T-helper 22 cell (primary cell): ENCODE results near the gene MPP3.

Source experiments
- DNase-seq: peaks from one replicate; pipeline ENCODE4 v3.0.0-alpha.2; 2020; ENCODE audit warnings: low read depth

The MPP3 gene

DNA sequence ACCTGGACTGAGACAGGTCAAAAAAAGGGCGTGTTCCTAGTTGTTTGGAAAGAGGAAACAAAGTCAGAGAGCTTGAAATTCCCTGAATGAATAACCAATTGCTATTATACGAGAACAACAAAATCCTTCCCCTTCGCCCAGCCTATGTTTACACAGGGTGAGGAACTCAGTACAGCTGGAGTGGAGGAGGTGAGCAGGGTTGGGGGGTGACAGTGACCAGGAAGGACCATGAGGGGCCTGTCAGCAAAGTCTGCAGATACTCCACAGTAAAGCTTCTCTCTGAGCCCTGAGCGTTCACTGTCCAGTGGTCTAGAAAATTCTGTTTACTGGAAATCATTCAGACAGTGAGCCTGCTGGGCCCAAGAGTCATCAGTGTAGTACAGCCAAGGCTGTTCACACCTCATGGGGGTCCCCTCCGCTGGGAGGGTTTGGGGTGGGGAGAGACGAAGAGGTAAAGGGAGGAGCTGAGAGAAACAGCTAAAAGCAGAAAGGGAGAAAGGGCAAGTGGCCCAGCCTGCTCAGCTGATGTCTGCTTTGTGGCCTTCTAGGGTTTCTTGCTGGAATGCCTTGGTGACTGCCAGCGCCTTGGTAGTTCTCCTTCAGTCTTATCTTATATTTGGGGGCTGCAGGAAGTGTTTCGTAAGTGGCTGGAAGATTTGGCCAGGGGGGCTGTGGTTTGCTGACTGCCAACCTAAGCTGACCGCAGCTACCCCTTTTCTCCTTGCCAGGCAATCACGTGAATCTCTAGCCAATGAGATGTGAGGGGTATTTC is 59.9 kb downstream of the MPP3 start:
- DNase-seq: no peak

DNA sequence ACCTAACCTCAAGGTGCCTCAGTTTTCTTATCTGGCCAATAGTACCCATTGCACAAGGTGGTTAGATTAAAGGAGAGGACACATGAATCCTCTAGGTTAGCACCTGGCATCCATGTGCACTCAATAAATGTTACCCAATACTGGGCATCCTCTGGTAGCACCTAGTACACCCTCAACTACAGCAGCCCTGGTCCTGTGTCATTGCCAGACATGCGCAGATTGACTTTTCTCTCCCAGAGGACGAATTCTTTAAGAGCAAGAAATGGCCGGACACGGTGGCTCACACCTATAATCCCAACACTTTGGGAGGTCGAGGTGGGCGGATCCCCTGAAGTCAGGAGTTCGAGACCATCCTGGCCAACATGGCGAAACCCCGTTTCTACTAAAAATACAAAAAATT is 61.5 kb downstream of the MPP3 start:
- DNase-seq: no peak

DNA sequence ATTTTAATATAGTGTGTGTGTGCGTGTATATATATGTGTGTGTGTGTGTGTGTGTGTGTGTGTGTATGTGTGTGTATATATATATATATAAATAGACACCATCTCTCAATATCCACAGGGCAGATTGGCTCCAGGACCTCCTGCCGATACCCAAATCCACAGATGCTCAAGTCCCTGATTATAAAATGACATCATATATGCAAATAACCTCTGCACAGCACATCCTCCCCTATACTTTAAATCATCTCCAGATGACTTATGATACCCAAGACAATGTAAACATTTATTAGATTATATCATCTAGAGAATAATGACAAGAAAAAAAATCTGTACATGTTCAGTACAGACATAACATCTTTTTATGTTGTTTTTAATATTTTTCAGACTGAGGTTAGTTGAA is 62.0 kb downstream of the MPP3 start:
- DNase-seq: no peak

DNA sequence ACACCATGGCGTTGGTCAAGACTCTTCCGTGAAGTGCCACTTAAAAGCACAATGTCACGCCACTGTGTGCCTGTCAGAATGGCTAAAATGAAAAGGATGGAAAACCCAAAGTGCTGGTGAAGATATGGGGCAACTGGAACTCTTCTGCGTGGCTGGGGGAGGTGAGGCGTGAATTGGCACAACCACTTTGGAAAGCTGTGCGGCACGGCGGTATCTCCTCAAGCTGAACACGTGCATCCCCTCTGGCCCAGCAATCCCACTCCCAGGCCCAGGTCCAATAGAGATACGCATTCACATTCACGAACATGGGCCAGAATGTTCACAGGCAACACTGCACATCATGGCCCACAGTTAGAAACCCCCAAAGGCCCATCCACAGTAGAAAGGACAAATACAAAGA is 63.1 kb downstream of the MPP3 start:
- no peak for DNase-seq

DNA sequence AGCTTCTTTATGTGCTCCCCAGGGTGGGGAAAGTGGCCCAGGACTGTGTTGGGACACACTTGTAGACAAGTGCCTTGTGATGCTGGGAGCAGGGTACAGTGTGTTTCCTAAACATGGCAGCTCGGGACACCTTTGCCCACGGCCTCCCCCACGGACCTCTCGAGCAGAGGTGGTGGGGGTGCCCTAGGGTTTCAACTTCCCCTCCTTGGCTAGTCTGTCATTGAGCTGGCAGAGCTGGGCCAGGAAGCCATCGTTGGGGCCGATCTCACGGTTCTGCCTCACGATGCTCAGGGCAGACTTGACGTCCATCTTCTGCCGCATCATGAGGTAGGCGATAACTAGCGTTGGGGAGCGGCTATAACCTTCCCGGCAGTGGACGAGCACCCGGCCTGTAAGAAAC is 63.5 kb downstream of the MPP3 start:
- no peak for DNase-seq

DNA sequence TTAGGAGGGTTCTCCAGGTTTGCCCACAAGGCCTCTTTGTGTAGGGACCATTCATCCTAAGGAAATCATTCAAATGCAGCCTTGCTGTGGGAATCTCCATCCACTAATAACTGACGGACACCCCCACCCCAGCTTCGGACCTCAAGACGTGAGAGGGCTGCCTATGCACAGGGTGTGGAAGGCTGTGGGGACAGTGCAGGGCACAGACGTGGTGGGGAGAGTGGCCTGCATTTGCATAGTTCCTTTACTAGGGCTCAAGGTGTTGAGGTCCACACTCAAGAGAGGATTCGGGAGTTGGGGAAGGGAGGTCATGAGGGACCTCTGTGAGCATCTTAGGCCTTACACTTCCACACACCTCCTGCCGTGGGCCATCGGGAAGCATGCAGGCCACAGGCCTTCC is 64.0 kb downstream of the MPP3 start:
- DNase-seq: no peak

DNA sequence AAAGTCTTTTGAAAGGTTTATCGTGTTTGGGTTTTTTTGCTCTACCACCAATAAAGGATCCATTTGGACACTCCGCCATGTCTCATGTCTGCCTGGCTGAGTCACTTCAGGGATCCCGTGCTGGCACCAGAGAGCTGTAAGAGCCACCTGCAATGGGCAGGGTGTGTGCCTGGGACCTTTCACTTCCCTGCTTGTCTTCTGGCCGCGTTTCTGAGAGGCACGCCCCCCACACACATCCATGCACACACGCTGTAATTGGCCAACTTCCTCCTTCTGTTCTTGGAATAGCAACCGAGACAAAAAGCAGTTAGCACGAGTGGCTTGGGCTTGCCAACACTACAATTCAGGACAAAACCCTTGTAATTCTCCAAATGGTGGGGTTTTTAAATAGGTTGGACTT is 64.6 kb downstream of the MPP3 start:
- DNase-seq: no peak

DNA sequence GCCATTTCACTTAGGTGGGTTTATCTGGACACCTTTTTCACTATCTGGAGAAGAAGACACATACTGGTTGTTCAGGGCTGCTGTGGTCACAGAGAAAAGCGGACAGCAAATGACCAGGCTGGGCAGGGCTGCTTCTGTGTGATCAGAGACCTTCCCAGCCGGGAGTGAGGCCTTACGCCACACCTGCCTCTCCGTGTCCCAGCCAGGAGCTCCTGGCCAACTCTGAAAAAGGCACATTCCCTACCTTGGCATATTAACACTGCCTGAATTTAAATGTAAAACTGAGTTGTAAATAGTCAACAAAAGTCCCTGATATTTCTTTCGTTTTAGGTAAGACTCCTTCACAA is 65.3 kb downstream of the MPP3 start:
- DNase-seq: no peak

DNA sequence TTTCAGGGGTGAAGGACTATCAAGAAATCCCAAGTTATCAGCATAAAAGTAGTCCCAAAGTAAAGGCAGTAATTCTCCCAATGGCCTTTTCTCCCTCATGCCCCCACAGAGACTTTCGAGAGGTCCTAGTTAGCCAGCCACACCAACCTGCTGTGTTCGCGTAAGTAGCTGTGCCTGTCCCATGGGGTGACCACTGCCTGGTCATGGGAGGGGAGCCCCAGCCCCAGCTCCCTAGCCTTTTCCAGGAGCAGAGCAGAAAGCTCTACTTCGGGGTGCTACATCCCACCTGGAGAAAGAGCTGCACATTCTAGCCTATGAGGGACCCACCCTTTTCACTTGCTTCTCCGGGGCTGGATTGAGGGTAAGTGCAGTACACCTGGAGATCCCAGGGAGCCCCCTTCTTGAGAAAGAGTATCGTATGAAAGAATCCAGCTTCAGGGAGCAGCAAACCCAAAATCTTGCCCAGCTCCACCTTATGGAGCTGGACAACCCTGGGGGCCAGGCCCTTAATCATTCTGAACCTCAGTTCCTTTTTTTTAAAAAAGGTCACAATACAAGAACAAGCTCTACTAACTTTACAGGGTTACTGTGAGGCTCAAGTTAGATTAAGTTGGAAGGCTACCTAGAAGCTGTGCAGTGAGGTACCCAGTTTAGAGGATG is 65.8 kb downstream of the MPP3 start:
- DNase-seq: no peak

DNA sequence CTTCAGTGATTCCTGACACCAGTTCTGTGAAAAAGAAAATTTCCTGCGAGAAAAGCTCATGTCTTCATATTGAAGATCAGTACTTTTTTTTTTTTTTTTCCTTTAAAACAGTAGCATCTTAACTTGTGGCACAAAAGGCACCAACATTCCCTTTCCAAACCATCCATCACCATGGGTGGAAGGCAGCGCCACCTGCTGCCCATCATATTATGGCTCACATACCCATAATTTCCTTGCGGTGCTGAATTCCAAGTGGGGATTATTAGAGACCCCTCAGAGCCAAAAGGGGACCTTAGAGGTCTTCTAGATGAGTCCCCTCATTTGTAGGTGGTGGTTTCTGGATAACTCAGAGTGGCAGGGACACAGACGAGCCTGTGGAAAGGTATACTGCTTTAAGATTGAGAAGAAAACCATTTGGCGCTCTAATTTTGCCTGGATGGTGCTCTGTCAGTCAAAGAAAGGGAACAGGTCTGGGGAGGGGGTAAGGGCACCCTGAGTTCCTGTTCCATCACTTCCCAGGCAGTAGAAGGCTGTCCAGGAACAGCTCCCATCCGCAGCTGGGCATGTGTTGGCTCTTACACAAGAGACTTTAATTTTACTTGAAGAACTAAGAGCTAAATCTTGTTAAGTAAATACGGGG is 66.4 kb downstream of the MPP3 start:
- no peak for DNase-seq

DNA sequence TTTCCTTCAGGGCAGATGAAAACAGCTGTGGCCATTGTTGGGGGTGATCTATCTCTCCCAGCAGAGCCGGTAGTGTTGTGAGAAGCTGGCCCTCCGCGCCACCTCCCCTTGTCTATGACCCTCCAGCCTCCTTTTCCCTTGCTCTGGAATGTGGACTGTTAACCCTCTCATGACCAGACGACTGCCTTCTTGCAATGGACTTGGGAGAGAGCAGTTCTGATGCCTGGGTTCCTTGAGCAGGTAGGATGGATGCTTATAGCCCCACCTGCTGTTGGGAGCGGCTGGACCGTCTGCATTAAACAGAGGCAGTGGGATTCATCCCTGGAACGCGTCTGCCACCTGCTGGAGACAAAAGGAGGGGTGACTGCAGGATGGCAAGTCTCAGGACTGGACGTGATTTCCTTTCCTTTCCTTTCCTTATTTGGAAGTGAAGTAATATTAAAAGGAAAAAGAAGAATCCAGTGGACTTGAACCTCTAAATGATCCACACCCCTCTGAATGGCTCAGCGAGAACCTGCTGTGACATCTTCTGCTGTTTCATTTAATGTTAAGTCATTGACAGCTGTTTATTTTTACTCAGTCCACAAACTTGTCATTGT is 72.6 kb downstream of the MPP3 start:
- peak; percentile 62 for DNase-seq

DNA sequence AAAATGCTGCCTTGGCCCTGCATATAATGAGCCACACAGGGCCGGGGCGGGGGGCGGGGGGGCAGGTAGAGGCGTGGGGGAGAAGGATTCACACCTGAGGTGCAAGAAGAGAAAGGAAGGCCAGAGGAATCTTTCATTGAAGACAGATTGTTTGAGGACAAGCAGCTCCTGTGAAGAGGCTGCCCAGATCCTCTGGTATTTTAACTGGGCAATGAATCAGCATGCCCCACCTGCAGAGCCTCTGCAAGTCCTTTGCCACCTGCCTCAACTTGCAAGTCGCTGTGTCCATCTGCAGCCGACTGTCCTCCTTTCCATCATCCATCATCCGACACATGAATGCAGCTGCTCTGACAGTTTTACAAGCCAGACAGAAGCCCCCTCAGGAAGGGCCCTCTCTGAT is 73.1 kb downstream of the MPP3 start:
- no peak for DNase-seq

DNA sequence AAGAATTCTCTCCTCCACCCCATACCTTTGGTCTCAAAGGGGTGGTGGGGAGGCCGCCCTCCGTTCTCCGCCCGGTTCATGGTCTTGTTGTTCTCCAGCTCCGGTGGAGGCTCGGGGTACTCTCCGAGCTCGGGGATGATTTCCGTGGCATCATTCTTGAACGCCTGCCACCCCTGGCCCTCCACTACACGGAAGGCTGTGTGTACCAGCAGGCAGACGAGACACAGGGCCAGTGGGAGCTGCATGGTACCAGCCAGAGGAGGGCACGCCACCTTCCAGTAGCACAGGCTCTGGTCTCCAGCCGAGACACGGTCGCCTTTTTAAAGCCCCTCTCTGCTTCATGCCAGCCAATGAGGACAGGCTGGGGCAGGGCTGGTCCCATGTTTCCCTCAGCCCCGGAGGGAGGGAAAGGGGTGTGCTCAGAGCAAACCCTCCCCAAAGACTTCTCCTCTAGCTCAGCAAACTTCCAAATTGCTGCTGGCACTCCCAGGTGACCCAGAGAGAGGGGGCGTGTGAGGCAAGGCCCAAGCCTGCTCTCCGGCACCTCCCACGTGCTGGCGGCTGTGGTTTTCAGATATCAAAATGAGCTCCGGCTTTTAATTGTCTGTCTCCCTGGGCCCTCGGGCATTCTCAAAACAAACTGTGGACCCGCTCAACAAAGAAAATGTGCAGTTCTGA is 74.3 kb downstream of the MPP3 start, which contains the start of gene SOST:
Gene SOST, minus strand, starts transcription at position 295 of the 678 bp plus-strand sequence. Its CDS starts 50 bp downstream, at position 245.
- no peak for DNase-seq

DNA sequence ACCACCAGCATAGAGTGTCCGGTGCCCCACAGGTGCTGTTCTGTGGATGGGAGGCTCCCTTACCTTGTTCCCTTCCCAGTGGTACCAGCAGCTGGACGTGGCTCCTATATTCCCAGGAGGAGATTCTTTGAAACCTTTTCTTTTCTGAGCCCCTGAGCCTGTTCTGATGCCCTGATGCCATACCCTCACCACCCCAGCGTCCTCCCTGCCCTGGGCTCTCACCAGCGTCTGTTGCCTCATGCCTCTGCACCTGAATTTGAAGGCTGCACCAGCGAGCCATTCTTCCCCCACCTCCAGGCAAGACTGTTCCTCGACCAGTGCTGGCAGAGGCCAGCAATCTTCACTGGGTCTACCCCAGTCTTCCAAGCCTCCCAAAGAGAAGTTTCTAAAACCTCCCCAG is 74.9 kb downstream of the MPP3 start:
- DNase-seq: no peak

DNA sequence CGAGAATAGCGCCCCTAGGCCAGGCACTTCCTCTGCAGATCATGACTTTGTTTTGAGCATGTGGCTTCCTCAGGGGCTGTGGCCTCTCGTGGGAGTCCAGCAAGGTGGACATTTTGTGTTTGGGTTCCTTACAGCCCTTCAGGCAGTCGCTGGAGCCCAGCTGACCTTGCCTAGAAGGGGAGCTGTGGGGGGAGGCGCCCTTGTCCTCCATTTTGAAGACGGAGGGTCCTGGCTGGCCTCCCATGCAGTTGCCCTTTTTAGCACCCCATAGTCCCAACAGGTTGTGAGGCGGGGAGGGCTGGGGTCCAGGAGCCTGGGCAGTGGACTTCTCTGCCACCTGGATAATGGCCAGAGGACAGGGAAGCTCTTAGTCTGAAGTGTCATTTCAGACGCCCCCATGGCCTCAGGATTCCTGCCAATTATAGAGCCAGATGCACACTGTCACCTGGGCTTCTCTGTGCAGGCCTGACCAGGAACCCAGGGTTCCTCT is 75.7 kb downstream of the MPP3 start:
- DNase-seq: no peak

DNA sequence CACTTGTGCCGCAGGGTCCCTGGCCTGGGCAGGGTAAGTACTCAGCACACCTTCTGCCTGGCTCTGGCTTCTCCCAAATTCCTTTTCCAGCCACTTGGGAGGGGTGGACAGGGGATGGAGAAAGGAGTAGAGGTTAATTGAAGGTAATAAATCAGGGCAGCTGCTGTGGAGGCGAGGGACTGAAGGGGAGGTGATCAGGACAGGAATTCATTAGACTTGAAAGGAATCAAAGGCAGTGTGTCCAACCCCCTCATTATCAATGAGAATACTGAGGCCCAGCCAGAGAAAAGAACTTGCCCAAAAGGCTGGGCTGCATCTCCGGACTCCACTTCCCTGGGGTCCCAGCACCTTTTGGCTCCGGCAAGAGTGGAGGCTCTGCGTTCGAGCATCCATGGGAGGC is 76.7 kb downstream of the MPP3 start:
- no peak for DNase-seq

DNA sequence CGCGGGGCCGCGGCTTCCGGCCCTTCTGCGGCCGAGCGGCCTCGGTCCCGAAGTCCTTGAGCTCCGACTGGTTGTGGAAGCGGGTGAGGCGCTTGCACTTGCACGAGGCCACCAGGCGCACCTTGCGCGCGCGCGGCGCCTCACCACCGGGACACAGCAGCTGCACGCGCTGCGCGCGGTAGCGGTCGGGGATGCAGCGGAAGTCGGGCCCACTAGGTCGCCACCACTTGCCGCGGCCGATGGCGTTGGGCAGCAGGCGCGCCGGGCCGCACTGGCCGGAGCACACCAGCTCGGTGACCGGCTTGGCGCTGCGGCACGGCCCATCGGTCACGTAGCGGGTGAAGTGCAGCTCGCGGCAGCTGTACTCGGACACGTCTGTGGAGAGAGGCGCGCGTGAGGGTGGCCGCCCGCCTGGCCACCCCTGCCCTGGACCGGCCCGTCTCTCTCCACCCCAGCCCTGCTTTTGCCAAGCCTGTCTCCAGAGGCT is 77.5 kb downstream of the MPP3 start:
- DNase-seq: no peak

DNA sequence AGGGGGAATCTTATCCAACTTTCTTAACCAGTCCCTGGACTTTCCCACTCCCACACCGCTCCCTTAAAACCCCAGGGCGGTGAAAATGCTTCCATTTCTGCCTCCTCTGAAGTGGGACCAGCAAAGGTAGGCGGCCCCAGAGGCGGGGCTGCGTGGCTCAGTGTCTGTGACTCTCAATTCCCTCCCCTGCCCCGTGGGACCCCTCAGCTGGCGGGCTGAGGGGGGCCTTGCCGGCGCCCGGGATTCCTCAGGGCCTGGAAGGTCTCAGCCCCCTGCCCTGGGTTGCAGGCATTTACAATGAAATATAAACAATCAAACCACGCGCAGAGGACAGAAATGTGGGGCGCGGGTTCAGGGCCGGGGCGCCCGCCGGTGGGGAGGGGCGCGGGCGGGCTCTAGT is 78.0 kb downstream of the MPP3 start:
- no peak for DNase-seq

DNA sequence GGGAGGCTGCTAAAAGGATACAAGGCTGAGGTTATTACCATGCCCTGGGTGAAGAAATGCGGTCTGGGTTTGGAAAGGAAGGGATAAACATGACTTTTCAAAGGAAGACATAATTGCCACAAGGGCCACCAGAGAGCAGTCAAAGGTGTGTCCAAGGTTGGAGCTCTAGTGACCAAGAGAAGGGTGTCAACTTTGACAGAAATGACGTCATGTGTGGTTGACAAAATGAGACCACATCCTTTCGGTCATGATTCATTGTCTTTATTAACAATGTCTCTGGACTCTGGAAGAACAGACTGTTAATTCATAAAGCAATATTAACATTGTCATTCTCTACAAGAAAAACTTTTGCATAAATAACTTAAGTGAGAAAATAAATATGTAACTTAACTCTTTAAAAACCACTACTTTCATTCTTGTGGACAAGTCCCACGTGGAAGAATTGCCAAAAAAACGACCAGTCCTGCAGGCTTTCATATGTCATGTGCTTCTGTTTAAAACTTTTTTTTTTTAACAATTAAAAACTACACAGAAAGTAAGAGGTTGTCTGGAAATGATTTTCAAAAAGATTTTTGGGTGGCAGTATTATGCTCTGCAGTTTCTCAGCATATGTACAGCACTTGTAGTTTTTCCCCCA is 79.3 kb downstream of the MPP3 start:
- DNase-seq: no peak
